GM12892 (cell line): ENCODE data around the gene PLXNC1.
A peak's percentile ranks its signal among the peaks of the same experiment; 100 is the strongest.

ENCODE experiments used
- DNase-seq: peaks from one replicate; pipeline ENCODE4 v3.0.0; 2011; ENCODE audit not compliant: insufficient read length
- FAIRE-seq: peaks from 2 replicates; lab custom pipeline; 2011; peaks lifted over from hg19 to GRCh38; lab: Jason Lieb, UNC
- POLR2A ChIP-seq: IDR thresholded peaks from 2 replicates; pipeline ENCODE4 v1.6.1; 2011; ENCODE audit warnings: low read depth, low read length, control low read depth
- POLR2AphosphoS5 ChIP-seq: IDR thresholded peaks from 2 replicates; pipeline ENCODE4 v1.6.1; 2011; ENCODE audit warnings: low read depth, low read length, control low read depth
- TAF1 ChIP-seq: IDR thresholded peaks from 2 replicates; pipeline ENCODE4 v1.6.1; 2011; ENCODE audit warnings: low read depth, mild to moderate bottlenecking, control low read depth, low read length, borderline replicate concordance

The PLXNC1 gene

GRCh38 chr12:94255006-94255405 is 106.6 kb downstream of the PLXNC1 start:
- FAIRE-seq (no peak), DNase-seq (no peak)
- no peak for TF ChIP-seq TAF1
- TF ChIP-seq POLR2A: no peak

- DNase-seq (no peak), FAIRE-seq (no peak)
Observed at GRCh38 chr12:94255428-94255827, 107.1 kb downstream of the PLXNC1 start.

GRCh38 chr12:94258593-94258992 is 110.2 kb downstream of the PLXNC1 start:
- no peak for DNase-seq
- TF ChIP-seq POLR2AphosphoS5 (no peak), TAF1 (no peak), POLR2A (no peak)
- FAIRE-seq: peak; percentile 85

More at GRCh38 chr12:94255428-94255827, 107.1 kb downstream of the PLXNC1 start:
- TF ChIP-seq POLR2AphosphoS5: no peak
- no peak for TF ChIP-seq TAF1
- TF ChIP-seq POLR2A: no peak

- FAIRE-seq (no peak), DNase-seq (no peak)
- no peak for TF ChIP-seq POLR2AphosphoS5
- no peak for TF ChIP-seq TAF1
- TF ChIP-seq POLR2A: no peak
Observed at GRCh38 chr12:94260017-94260416, 111.6 kb downstream of the PLXNC1 start.

DNA sequence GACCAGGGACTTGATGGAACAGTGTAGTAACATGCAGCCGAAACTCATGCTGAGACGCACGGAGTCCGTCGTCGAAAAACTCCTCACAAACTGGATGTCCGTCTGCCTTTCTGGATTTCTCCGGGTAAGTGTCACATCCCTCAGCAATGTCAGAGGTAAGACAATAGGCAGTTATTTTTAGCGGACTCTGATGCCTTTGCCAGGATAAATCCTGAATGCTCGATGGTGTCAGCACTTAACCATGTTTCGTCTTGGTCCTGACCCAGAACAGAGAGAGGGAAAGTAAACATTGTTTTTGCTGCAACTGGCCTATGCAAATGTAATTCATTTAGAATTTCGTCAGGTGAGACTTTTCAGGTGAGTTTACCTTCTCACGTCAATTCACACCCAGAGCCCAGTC is 112.3 kb downstream of the PLXNC1 start:
- TF ChIP-seq POLR2AphosphoS5 (no peak), TAF1 (no peak), POLR2A (no peak)
- peak; percentile 42 for FAIRE-seq
- DNase-seq: no peak

GRCh38 chr12:94261119-94261518 is 112.7 kb downstream of the PLXNC1 start:
- FAIRE-seq (peak; percentile 36), DNase-seq (no peak)
- TF ChIP-seq TAF1 (no peak), POLR2AphosphoS5 (no peak), POLR2A (no peak)

- TF ChIP-seq POLR2A (no peak), TAF1 (no peak), POLR2AphosphoS5 (no peak)
- FAIRE-seq (no peak), DNase-seq (no peak)
Observed at GRCh38 chr12:94261786-94262185, 113.4 kb downstream of the PLXNC1 start.

DNA sequence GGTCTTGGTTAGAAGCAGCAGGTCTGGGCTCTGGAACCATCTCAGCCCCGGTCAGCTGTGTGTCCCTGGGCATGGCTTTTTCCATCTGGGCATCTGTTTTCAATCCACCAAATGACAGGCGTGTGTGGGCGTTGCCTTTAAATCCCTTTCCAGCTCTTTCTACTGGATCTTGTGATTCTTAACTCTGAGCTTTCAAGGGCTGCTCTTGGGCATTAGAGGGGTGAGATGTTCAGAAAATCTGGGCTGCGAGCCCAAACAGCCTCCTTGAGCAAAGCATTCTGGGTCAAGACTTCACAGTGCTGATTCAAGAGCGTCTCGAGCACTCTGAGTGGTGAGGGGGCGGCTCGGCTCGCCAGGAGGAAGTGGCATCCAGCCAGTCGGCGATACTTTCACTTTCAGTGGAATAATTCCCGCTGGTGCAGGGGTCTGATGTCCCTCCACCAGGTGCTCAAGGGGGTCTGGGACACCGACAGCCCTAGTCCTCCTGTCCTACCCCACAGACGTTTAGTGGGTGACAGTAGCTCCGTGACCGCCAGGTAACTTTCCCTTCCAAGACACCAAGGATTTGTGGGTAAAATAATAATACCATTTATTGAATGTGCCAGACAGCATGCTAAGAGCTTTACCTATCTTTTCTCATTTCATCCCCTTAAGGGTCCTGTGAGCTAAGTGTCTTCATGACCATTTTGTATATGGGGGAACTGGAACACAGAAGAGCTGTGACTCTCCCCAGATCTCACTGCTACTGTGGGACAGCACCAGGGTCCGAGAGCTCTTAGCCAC is 114.0 kb downstream of the PLXNC1 start:
- DNase-seq (peak; percentile 50), FAIRE-seq (peak; percentile 88)

DNA sequence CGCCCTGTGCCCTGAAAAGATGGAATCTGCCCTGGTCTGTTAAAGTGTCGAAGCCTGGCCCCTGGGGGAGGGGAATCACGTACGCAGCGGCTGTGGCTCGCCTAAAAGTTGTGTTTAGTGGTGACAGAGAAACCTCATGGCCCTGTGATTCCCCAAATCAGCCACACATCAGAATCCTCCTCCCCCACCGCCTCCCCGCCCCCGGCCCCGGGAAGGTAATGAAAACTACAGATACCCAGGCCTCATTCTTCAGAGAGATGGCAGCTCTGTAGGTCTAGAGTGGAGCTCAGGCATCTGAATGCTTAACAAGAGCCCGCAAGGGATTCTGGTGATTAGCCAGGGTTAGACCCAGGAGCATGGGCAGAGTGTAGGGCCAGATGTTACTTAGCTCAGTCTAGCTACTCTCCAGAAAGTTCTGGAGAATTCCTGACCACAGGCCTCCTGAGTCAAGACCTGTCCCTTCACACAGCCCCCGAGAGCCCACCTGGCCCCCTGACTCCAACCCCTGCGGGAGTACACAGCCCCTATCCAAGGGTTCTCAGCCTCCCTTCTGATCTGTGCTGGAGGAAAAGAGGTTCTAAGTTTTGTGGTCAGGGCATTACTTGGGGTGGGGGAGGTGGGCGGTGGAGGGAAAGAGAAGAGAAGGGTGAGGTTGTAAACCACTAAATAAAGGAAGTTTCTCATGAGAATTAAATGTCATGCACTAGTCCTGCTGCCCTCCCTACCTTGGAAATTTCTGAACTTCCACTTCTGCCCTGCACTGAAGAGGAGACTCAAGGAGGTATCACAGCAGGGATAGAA is 114.8 kb downstream of the PLXNC1 start:
- no peak for FAIRE-seq
- no peak for DNase-seq
- TF ChIP-seq POLR2A (no peak), POLR2AphosphoS5 (no peak), TAF1 (no peak)

More for the DNA sequence above, 114.0 kb downstream of the PLXNC1 start:
- TF ChIP-seq POLR2A (peak; percentile 31; the same call in 1 of the 2 replicates), POLR2AphosphoS5 (0 out of 2 replicates have a peak, but pooled peaks have one; percentile 40), TAF1 (0 out of 2 replicates have a peak, but pooled peaks have one; percentile 10)

GRCh38 chr12:94263905-94264561 is 115.7 kb downstream of the PLXNC1 start:
- FAIRE-seq (no peak), DNase-seq (no peak)
- no peak for TF ChIP-seq TAF1
- TF ChIP-seq POLR2A: no peak
- TF ChIP-seq POLR2AphosphoS5: no peak

DNA sequence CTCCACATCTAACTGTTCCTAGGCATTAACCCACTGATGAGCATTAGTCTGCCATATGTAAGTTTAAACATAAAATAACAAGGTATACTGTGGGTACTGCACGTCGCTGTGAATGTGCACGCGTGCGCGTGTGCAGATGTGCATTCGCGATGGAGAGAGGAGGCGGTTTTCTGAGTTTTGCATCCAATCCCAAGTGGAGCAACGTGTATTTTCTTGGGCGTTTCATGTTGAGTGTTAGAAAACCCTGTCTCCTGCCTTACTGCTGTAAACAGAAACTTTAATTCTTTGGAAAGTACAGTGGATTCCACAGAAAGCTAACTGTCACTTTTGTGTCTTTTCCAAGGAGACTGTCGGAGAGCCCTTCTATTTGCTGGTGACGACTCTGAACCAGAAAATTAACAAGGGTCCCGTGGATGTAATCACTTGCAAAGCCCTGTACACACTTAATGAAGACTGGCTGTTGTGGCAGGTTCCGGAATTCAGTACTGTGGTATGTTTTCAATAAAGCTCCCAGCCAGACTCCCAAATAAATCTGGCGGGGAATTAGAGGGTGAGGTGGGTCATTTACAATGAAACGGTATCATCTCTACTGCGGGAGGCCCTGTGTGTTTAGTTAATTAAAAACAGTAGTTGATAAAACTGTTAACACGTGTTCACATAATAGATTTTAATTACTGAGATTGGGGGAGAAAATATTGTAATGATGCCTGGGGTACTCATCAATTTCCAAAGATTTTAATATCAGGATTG is 116.5 kb downstream of the PLXNC1 start:
- TF ChIP-seq POLR2AphosphoS5 (no peak), POLR2A (no peak), TAF1 (no peak)
- DNase-seq (no peak), FAIRE-seq (no peak)

DNA sequence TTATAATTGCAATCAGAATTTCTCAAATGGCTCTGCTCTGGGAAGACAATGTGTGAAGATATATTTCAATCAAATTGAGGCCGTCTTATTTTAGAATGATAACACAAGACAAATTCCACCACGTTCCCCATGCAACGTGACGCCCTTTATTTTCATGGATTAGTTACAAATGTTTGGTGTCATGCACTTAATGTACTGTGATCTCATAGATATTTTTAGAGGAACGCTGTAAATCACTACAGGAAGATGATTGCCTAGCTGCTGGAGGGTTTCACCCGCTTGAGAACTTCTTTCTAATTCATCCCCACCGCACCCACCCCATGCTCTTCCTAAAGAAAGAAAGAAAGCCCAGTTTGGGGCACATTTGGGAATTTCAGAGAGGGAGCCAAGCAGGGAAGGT is 117.2 kb downstream of the PLXNC1 start:
- TF ChIP-seq POLR2AphosphoS5 (no peak), POLR2A (no peak), TAF1 (no peak)
- DNase-seq (no peak), FAIRE-seq (no peak)
